Osteoblast (primary cell): ENCODE data around the gene GPC5. TPM values are rescaled to one million over a fixed set of nuclear protein-coding genes. Genes with fewer than 3 reads are reported as not detected.
"Not testable (repeated sequence)": the region's sequence is repeated elsewhere in the genome, so short reads cannot be mapped to it uniquely, and the experiment has no call there.

Experiments
- DNase-seq: peaks from one replicate; pipeline ENCODE4 v3.0.0; 2011; ENCODE audit warnings: low spot score, mixed read lengths; ENCODE audit not compliant: insufficient read length; ENCODE audit errors: missing footprints
- H2AFZ ChIP-seq: 2 replicates; pipeline ENCODE4 v1.6.0; 2011; ENCODE audit warnings: mild to moderate bottlenecking, low read length
- H3K27ac ChIP-seq: 2 replicates; pipeline ENCODE4 v1.5.1; 2011; ENCODE audit warnings: mild to moderate bottlenecking, low read depth, low read length, moderate library complexity
- H3K27me3 ChIP-seq: 2 replicates; pipeline ENCODE4 v1.6.0; 2012; ENCODE audit warnings: mild to moderate bottlenecking, control low read depth, inconsistent platforms, low read length, moderate library complexity; ENCODE audit not compliant: insufficient read depth
- H3K36me3 ChIP-seq: 2 replicates; pipeline ENCODE4 v1.5.1; 2011; ENCODE audit warnings: mild to moderate bottlenecking, low read length, control low read depth, moderate library complexity; ENCODE audit not compliant: insufficient read depth
- H3K4me1 ChIP-seq: 2 replicates; pipeline ENCODE4 v1.5.1; 2011; ENCODE audit warnings: mild to moderate bottlenecking, low read length, control low read depth, moderate library complexity; ENCODE audit not compliant: insufficient read depth
- H3K4me2 ChIP-seq: 2 replicates; pipeline ENCODE4 v1.6.0; 2011; ENCODE audit warnings: mild to moderate bottlenecking, low read length; ENCODE audit not compliant: insufficient read depth
- H3K4me3 ChIP-seq: fragments of 200-600 bp; sonication (generic); 3 replicates; pipeline ENCODE4 v1.5.1; 2012; ENCODE audit warnings: mild to moderate bottlenecking, low read length, inconsistent platforms; ENCODE audit not compliant: insufficient read depth
- H3K79me2 ChIP-seq: 2 replicates; pipeline ENCODE4 v1.6.0; 2012; ENCODE audit warnings: mild to moderate bottlenecking, low read length, control low read depth, inconsistent platforms; ENCODE audit not compliant: insufficient read depth
- H3K9me3 ChIP-seq: 2 replicates; pipeline ENCODE4 v1.5.1; 2011; ENCODE audit warnings: low read depth, low read length, control low read depth
- H4K20me1 ChIP-seq: 2 replicates; pipeline ENCODE4 v1.6.0; 2012; ENCODE audit warnings: mild to moderate bottlenecking, low read length, control low read depth; ENCODE audit not compliant: insufficient read depth
- total RNA-seq: library from RNA; depleted of rRNA; stranded (reverse); fragments of >200 nt; gene quantifications from 2 replicates; pipeline ENCODE4 v1.2.3, GENCODE V29; 2012
- TF ChIP-seq, protein P1 (sequence below): IDR thresholded peaks from 2 replicates; pipeline ENCODE4 v1.5.1; 2011; ENCODE audit warnings: mild to moderate bottlenecking, low read depth, low read length, moderate library complexity; ENCODE audit errors: extremely low read depth

The GPC5 gene
- total RNA-seq, 1 donor = 0.36 TPM

DNA sequence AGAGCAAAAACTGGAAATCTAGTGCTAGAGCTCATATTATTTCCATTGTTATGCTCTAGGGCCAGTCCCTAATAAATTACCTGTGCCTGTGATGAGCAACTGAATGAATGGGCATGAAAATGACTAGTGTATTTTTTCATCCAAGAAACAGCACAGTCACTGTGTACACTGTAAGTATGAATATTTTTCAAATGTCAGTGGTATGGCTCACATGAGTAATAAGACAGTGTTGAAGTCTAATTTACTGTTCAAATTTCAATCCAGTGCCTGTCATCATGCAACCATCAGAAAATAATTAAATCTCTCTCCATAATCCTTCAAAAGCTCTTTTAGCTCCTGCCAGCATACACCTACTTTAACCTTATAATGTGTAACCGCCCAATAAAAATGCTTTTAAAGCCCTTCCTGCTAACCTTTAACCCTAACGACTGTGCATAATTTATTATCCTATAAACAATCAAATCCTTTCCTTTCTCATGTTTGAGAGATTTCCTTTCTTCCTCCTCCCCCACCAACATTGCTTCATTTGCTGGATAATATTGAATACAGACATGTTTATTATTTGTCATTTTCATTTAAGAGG lies 378.3 kb downstream of the GPC5 start:
- Histone ChIP-seq H3K9me3 (peaks cover 1% of the 10 kb centered on the region), H3K4me1 (no peaks in the 10 kb centered on the region), H3K27ac (no peak overlapping the region), H3K36me3 (no peaks in the 10 kb centered on the region), H3K27me3 (no peaks in the 10 kb centered on the region), H2AFZ (no peak overlapping the region), H4K20me1 (no peaks in the 10 kb centered on the region), H3K4me3 (no peak overlapping the region), H3K79me2 (no peaks in the 10 kb centered on the region), H3K4me2 (no peak overlapping the region)
- no peak for DNase-seq
- TF ChIP-seq, protein P1, sequence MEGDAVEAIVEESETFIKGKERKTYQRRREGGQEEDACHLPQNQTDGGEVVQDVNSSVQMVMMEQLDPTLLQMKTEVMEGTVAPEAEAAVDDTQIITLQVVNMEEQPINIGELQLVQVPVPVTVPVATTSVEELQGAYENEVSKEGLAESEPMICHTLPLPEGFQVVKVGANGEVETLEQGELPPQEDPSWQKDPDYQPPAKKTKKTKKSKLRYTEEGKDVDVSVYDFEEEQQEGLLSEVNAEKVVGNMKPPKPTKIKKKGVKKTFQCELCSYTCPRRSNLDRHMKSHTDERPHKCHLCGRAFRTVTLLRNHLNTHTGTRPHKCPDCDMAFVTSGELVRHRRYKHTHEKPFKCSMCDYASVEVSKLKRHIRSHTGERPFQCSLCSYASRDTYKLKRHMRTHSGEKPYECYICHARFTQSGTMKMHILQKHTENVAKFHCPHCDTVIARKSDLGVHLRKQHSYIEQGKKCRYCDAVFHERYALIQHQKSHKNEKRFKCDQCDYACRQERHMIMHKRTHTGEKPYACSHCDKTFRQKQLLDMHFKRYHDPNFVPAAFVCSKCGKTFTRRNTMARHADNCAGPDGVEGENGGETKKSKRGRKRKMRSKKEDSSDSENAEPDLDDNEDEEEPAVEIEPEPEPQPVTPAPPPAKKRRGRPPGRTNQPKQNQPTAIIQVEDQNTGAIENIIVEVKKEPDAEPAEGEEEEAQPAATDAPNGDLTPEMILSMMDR = no peak

DNA sequence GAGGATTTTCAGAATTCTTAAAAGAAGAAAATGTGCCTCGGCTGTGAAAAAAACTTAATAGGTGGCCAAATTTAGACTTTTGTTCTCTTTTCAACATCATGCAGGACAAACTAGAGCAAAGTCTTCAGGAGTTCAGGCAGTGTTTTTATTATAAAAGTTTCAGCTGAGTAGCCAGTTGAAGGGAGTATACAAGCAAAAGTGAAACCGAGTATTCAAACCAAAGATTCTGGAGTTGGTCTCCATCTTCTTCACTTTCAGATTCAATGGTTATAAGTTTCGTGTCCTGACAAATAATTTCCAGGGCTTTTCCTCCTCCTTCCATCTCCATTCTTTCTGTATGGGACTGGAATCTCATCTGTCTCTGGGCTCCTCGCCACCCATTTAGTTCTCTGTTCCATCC lies 379.7 kb downstream of the GPC5 start:
- Histone ChIP-seq H3K4me1 (no peaks in the 10 kb centered on the region), H3K27ac (no peak overlapping the region), H3K9me3 (peaks cover 1% of the 10 kb centered on the region), H3K79me2 (no peaks in the 10 kb centered on the region), H3K4me2 (no peak overlapping the region), H2AFZ (no peak overlapping the region), H3K4me3 (no peak overlapping the region), H3K27me3 (no peaks in the 10 kb centered on the region), H4K20me1 (no peaks in the 10 kb centered on the region), H3K36me3 (no peaks in the 10 kb centered on the region)
- no peak for DNase-seq
- TF ChIP-seq, protein P1 = no peak

DNA sequence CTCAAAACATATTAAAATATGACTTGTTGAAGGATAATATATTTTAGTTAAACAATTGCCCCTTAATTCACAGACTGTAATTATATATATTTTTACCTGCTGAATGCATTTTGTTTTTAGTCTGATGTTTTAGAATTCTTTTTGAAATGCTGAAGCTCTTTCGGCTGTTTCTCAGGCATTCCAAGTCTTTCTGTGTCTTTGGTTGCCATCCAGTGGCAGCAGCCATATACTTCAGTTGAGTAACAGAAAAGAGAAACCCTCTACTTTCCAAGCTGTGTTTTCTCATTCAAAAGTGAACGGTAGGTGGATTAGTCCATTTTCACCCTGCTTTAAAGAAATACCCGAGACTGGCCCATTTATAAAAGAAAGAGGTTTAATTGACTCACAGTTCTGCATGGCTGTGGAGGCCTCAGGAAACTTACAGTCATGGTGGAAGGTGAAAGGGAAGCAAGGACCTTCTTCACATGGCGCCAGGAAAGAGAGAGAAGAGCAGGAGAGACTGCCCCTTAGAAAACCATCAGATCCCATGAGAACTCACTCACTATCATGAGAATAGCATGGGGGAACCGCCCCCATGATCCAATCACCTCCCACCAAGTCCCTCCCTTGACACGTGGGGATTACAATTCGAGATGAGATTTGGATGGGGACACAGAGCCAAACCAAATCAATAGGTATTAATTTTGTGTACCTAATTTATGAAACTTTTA lies 383.7 kb downstream of the GPC5 start:
- H4K20me1 ChIP-seq, H3K4me3 ChIP-seq, H3K9me3 ChIP-seq, H3K4me2 ChIP-seq, H3K36me3 ChIP-seq, H3K27ac ChIP-seq, DNase-seq, H3K4me1 ChIP-seq, H3K27me3 ChIP-seq, H2AFZ ChIP-seq, H3K79me2 ChIP-seq: not testable (repeated sequence)

DNA sequence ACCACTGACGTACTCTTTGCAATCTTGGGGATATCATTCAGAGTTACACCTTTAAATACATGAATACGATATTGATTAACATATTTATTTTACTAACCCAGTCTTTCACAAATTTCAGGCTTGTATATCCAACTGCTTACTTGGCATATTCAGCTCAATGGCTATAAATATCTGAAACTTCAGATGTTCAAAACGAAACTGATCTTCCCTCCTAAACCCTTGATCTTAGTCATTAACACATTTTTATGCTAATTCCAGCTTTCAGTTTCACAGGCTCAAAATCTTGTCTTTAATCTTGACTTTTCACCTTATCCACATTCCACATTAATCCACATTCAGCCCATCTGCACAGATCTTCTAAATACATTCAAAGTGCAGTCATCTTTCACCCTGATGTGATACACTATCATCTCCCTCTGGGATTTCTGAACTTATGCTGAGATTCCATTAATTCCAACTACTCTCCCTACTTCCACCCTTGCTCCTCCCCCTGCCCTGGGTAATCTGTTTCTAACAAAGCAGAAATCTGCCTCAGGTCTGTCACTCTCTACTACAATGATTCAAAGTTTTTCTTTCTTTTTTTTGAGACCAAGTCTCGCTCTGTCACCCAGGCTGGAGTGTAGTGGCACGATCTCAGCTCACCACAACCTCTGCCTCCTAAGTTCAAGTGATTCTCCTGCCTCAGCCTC lies 387.2 kb downstream of the GPC5 start:
- Histone ChIP-seq H3K27ac (no peak overlapping the region), H3K79me2 (no peaks in the 10 kb centered on the region), H3K36me3 (no peaks in the 10 kb centered on the region), H4K20me1 (no peaks in the 10 kb centered on the region), H3K4me2 (no peak overlapping the region), H3K27me3 (no peaks in the 10 kb centered on the region), H2AFZ (no peak overlapping the region), H3K4me3 (no peak overlapping the region), H3K9me3 (no peaks in the 10 kb centered on the region), H3K4me1 (no peaks in the 10 kb centered on the region)
- TF ChIP-seq, protein P1 = no peak
- no peak for DNase-seq
